Renal cortex interstitium (tissue), 11 donors: ENCODE results near the gene VDR. TPM values are rescaled to one million over a fixed set of nuclear protein-coding genes. Genes with fewer than 3 reads are reported as not detected.
"Not testable (repeated sequence)": the region's sequence is repeated elsewhere in the genome, so short reads cannot be mapped to it uniquely, and the experiment has no call there.

Experiments
- DNase-seq, 11 donors: peaks; one replicate each; pipeline ENCODE4 v3.0.0-alpha.2; 2013; ENCODE audit warnings: low read depth in 9 of 11, low spot score in 4 of 11; ENCODE audit errors: extremely low read depth in 1 of 11
- polyA plus RNA-seq, 3 donors: library from polyadenylated mRNA; unstranded; fragments of 120-200 nt; gene quantifications; one replicate each; pipeline ENCODE4 v1.2.1, GENCODE V29; 2013; ENCODE audit not compliant: insufficient read length in 3 of 3

Gene VDR
- polyA plus RNA-seq, 3 donors = 3.1 to 4.8 (median 4.7) TPM

- DNase-seq = no peak
Observed at GRCh38 chr12:47823422-47824086, 81.2 kb downstream of the VDR start.

- no peak for DNase-seq
Observed at GRCh38 chr12:47822863-47823262, 81.9 kb downstream of the VDR start.

- no peak for DNase-seq
Observed at GRCh38 chr12:47822401-47822800, 82.4 kb downstream of the VDR start.

GRCh38 chr12:47821346-47821706 is 83.5 kb downstream of the VDR start:
- DNase-seq = no peak

GRCh38 chr12:47820631-47821345 is 84.0 kb downstream of the VDR start:
- peak in 10 of 11 donors; percentile 75 to 94 (median 83) for DNase-seq

GRCh38 chr12:47819896-47820630 is 84.7 kb downstream of the VDR start, which contains the start of gene HDAC7:
Gene HDAC7, minus strand, starts transcription at chr12:47819903. Its CDS starts 118 bp downstream, at chr12:47819785.
- peak in 3 of 11 donors; percentile 64 to 69 (median 66) for DNase-seq

- DNase-seq = no peak
Observed at GRCh38 chr12:47819138-47819895, 85.5 kb downstream of the VDR start.

GRCh38 chr12:47818467-47819137 is 86.2 kb downstream of the VDR start:
- DNase-seq = no peak

GRCh38 chr12:47818007-47818376 is 86.8 kb downstream of the VDR start:
- no peak for DNase-seq

- no peak for DNase-seq
Observed at GRCh38 chr12:47817272-47818006, 87.4 kb downstream of the VDR start.

GRCh38 chr12:47816403-47817271 is 88.2 kb downstream of the VDR start:
- DNase-seq = peak in 1 of 11 donors; percentile 42

GRCh38 chr12:47815447-47815846 is 89.3 kb downstream of the VDR start:
- DNase-seq = not testable (repeated sequence)

- no peak for DNase-seq
Observed at GRCh38 chr12:47814539-47815170, 90.1 kb downstream of the VDR start.

GRCh38 chr12:47813511-47814196 is 91.1 kb downstream of the VDR start:
- no peak for DNase-seq

- DNase-seq = peak in 4 of 11 donors; percentile 73 to 75 (median 74)
Observed at GRCh38 chr12:47812797-47813510, 91.8 kb downstream of the VDR start.
